ENCODE results near the gene ASB18.
"Not testable (repeated sequence)": the region's sequence is repeated elsewhere in the genome, so short reads cannot be mapped to it uniquely, and the experiment has no call there.

ASB18 gene

GRCh38 chr2:236284208-236284607, 20.0 kb upstream of the ASB18 start:
- no peak for DNase-seq

- DNase-seq = no peak
Observed at GRCh38 chr2:236282406-236282805, 18.2 kb upstream of the ASB18 start.

GRCh38 chr2:236281423-236281822, 17.2 kb upstream of the ASB18 start:
- no peak for DNase-seq

GRCh38 chr2:236273126-236273525, 8.9 kb upstream of the ASB18 start:
- no peak for DNase-seq

DNA sequence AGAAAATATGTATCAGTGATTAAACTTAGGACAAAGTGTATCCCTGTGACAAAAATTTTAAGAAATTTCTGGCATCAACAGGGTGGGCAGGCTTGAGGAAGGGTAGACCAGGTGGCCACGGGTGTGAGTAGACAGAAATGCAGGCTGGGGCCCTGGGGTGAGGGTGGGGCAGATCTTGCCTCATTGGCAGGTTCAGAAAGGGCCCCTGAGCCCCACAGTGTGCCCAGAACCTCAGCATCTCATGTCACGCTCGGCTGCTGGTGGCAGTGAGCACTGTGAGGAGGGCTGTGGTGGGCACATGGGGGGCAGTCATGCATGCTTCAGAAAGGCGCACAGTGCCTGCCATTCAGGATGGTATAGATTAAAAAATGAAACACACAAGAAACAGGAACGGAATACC, 7.6 kb upstream of the ASB18 start:
- DNase-seq = no peak

- DNase-seq = not testable (repeated sequence)
Observed at GRCh38 chr2:236269876-236270275, 5.7 kb upstream of the ASB18 start.

GRCh38 chr2:236265675-236266074, 1.5 kb upstream of the ASB18 start:
- no peak for DNase-seq

DNA sequence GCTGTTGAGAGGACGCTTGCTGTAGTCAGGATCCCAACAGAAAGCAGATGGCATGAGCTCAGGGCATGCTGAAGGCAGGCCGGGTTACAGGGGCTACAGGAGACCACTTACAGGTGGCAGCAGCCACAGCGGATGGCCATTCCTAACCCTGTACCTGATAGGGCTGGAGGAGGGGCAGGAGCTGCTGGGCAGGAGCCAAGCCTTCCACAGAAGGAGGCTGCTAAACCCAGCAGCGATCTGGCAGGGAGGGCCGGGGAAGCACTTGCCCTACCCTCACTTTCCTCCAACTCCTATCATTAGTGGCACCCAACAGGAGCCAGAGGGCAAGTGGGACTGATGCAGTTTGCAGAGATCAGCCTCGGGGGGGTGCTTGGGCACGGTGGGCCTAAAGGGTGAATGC, 2.0 kb downstream of the ASB18 start:
- DNase-seq = no peak

- DNase-seq = no peak
Observed at GRCh38 chr2:236261452-236261851, 2.8 kb downstream of the ASB18 start.

DNA sequence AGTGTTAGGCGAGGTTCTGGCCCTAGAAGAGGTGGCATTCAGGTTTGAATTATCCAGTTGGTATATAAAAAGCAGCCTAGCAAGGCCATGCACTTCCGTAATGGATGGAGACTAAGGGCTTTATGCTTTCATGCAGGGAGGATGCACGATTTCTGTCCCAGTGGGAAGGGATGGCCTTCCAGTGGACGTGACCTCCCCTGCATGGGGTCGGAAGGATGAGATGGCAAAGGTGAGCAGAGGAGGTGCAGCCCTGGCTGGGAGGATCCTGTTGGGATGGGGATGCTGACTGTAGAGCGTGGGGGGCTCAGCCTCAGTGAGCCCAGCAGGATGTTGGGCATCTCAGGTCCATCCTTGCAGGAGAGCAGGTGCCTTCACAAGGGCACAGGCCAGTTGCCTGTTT, 4.8 kb downstream of the ASB18 start:
- DNase-seq = no peak

- DNase-seq = no peak
Observed at GRCh38 chr2:236257575-236257974, 6.6 kb downstream of the ASB18 start.

DNA sequence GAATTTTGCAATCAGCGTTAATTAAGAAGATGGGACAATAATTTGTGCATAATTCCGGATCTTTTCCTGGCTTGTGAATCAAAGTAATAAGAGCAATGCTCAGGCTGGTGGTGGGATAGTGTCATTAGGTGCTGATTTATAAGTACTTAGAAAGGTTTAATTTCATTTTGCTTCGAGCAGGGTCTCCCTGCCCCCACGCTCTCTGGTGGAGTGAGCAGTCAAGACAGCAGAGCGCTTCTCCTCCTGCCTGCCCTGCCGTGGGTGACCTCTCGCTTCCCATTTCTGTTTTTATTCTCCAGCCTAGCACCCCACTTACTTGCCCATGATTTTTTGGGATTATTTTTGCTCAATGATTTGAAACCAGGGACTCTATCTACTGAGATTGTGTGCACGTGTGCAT, 7.1 kb downstream of the ASB18 start:
- no peak for DNase-seq

DNA sequence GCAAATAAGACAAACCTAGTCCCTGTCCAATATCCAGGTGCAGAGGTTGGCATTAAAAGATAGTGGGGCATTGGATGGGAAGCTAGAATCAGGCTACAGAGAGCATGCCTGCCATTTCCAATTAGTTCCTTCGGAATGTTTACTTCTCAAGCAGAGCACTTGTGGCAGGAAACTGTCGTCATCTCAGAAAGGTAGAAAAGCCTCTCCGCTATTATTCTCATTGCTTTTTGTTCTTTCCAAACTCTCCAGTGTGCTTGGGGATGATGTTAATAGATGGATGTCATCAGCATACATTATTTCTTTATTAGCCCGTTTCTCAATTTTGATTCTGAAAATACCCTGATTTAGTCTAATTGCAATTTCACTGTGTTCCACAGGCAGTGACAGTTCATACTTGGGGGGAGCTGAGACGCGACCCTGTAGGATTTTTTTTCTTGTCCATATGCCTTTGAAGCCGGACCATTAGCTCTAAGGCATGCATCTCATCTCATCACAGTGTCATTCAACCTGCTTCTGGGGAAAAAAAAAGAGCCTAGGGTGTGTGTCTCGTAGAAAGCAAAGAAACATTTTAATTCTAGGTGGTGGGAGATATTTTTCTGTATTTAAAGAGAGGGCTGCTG, 7.7 kb downstream of the ASB18 start:
- DNase-seq = no peak

GRCh38 chr2:236254674-236255073, 9.5 kb downstream of the ASB18 start:
- DNase-seq = no peak

DNA sequence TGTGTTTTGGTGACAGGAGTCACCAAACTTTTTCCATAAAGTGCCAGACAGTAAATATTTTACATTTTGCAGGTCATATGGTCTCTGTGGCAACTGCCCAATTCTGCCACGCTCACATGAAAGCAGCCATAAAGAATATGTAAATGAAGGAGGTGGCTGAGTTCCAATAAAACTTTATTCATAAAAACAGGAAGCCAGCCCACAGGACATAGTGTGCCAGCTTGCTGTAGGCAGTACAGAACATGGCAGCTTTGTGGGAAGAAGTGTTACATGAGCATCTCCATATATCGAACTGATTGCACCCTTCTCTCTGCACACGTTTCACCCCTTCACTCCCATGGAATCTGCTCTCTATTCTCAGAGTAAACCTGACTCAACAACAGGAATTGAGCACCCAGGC, 10.2 kb downstream of the ASB18 start:
- DNase-seq = no peak

DNA sequence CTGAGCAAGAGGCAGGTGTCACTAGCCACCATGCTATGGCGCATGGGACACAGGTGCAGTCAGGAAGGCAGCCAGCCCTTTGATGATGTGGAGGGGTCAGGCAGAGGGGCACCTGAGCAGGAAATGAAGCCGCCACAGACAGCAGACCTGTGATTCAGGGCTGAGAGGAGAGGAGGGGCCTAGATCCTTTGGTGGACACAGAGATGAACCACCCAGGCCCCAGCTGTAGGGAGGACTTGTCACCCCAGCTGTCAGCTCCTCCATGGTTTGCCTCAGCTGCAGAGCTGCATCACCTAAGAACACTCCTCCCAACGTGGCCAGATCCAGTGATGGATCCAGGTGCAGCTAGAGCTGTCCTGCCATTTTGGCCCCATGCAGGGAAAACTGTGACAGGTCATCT, 11.6 kb downstream of the ASB18 start:
- DNase-seq = no peak

GRCh38 chr2:236250909-236251579, 13.2 kb downstream of the ASB18 start:
- DNase-seq = no peak

DNA sequence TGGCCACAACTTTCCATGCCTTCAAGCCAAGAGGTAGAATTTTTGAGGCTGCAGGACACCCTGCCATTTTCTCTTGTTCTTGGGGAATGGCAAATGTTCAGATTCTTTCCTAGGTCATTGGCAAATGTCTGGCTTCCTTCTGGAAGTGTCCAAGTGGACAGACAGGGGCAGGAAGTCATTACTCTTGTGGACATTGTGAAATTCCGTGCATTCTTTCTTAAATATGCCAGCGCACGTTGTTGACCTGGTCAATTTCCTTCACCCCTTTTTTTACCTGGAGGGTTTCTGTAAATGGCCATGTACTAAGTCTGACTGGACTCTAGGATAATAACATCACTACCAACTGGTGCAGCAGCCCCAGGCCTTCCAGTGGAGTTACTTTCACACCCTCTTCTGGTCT, 13.9 kb downstream of the ASB18 start:
- DNase-seq = no peak

GRCh38 chr2:236249066-236249465, 15.1 kb downstream of the ASB18 start:
- DNase-seq = no peak

DNA sequence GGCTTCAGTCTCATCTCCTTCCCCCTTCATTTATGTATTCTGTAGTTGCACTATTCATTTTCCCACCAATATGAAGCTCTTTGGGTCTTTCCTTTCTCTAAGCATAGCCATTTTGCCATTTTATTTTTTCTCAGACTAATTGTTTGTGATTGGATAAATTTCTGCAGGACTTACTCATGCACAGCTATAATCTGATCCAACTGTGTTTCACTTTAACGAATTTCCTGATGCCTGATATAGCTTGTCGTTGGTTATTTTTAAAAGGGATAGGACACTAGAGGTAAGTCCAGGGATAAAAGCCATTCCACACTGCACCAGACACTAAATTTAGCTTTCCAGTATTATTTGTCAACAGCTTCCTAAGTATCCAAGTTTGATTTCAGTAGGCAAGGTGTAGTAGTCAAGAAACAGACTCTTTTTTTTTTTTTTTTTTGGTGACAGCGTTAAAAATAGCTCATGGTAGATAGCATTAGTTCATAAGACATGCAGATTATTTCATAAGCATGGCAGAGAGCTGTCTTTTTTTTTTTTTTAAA, 17.4 kb downstream of the ASB18 start:
- no peak for DNase-seq

DNA sequence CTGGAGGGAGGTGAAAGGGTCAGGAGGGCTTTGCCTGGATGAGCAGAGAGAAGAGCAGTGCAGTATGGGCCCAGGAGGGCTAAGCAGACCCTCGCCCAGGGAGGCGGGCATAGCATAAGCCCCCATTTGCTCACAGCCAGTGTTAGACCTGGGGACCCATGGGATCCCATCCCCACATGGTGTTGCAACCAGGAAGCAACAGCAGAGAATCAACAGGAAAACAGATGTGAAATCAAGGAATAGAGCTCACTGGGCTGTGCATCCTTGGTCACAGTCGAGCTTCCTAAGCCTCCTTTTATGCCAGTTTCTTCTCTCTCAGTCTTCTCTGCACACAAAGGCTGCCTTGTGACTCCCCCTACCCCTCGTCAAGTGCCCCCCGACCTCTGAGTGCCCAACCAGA, 19.9 kb downstream of the ASB18 start:
- no peak for DNase-seq

GRCh38 chr2:236242057-236242495, 22.1 kb downstream of the ASB18 start:
- no peak for DNase-seq

DNA sequence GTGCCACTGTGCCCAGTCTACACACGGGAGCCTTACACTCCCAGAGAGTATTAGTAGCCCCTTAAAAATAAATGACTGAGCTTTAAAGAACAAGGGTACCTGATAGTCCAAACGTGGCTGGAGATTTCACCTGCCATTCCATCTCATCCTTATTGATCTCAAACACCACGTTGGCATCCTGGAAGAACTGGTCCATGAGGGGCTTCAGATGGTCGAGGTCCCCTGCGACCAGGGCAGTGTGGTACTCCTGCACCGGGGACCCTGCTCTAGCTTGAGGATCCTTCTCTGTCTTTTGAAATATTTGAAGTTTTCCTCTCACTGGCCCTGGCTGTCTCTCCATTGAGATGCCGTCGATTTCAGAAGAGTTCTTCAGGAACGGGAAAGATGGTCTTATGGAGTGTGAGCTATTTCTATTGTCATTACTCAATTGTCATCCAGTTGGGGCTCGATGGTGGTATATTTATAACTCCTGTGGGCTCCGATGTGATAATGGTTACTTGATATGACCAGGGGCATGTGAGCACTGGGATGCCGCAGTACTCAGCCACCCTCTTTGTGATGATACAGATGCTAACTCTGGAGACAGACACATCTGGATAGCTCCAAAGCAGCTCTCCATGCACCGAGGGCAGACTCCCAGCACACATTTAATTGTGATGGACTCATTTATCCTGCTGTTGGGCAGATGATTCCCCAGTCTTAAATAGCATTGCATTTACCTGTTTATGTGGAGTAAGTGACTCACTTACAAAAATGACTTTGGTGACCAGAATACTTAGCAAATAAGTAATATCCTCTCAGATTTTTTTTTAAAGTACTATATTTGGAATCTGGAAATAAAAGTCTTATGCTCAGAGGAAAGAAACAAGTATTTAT, 22.8 kb downstream of the ASB18 start:
- DNase-seq = no peak
